Testis (tissue), 3 donors: ENCODE data around the gene SLC4A2. TPM values are rescaled to one million over a fixed set of nuclear protein-coding genes. Genes with fewer than 3 reads are reported as not detected.

Experiments
- DNase-seq: peaks from one replicate; pipeline ENCODE4 v3.0.0-alpha.2; 2019
- H3K27ac ChIP-seq, 2 donors: fragments of 200-600 bp; sonication (generic); one replicate each; pipeline ENCODE4 v1.5.1; 2019
- H3K27me3 ChIP-seq: fragments of 200-600 bp; sonication (generic); one replicate; pipeline ENCODE4 v1.5.1; 2019
- H3K36me3 ChIP-seq: fragments of 200-600 bp; sonication (generic); one replicate; pipeline ENCODE4 v1.5.1; 2017; ENCODE audit warnings: low read depth; ENCODE audit errors: missing control alignments
- H3K4me1 ChIP-seq: fragments of 200-600 bp; sonication (generic); one replicate; pipeline ENCODE4 v1.5.1; 2019
- H3K4me3 ChIP-seq, 2 donors: fragments of 200-600 bp; sonication (generic); one replicate each; pipeline ENCODE4 v1.5.1; 2017 to 2019
- H3K9me3 ChIP-seq: fragments of 200-600 bp; sonication (generic); one replicate; pipeline ENCODE4 v1.5.1; 2017
- POLR2A ChIP-seq: fragments of 450-650 bp; IDR thresholded peaks from one replicate; pipeline ENCODE4 v1.6.1; 2017; ENCODE audit warnings: antibody characterized with exemption, mild to moderate bottlenecking, moderate library complexity
- WGBS, 2 donors: methylation state at CpG; one replicate each; pipeline ENCODE4 v1.1.5; 2018; 5-methylcytosine and 5-hydroxymethylcytosine counted together
- intact Hi-C: fragments of 100-400 bp; cut with DNase I; formaldehyde crosslinking; loops from one replicate; pipeline ENCODE4 v1.15.1; 2023; ENCODE audit warnings: low total_unique reads
- polyA plus RNA-seq: library from polyadenylated mRNA; stranded (reverse); fragments of 350-450 nt; fragmentation: Illumina TruSeq; extraction: RNeasy Lipid Tissue Mini Kit (QIAGEN cat#74804); gene quantifications from one replicate; pipeline ENCODE4 v1.2.3, GENCODE V29; 2014; ENCODE audit warnings: low read depth, low replicate concordance; ENCODE audit not compliant: insufficient read depth
- total RNA-seq, 2 donors: library from RNA; depleted of rRNA; stranded (reverse); fragments of >200 nt; gene quantifications; one replicate each; pipeline ENCODE4 v1.2.3, GENCODE V29; 2016
- TF ChIP-seq, protein P1 (sequence below), 3 experiments: fragments of 450-650 bp in 2 of 3; fragments of 200-600 bp in 1 of 3; sonication (generic) in 1 of 3; IDR thresholded peaks; one replicate each; pipeline ENCODE4 v1.5.1; 2016 to 2019; ENCODE audit warnings: antibody characterized with exemption in 3 of 3, mild to moderate bottlenecking in 2 of 3, moderate library complexity in 1 of 3

The SLC4A2 gene
- total and polyA plus RNA-seq, 3 donors from 2014 or later = 68.9 to 153 (median 147) TPM

DNA sequence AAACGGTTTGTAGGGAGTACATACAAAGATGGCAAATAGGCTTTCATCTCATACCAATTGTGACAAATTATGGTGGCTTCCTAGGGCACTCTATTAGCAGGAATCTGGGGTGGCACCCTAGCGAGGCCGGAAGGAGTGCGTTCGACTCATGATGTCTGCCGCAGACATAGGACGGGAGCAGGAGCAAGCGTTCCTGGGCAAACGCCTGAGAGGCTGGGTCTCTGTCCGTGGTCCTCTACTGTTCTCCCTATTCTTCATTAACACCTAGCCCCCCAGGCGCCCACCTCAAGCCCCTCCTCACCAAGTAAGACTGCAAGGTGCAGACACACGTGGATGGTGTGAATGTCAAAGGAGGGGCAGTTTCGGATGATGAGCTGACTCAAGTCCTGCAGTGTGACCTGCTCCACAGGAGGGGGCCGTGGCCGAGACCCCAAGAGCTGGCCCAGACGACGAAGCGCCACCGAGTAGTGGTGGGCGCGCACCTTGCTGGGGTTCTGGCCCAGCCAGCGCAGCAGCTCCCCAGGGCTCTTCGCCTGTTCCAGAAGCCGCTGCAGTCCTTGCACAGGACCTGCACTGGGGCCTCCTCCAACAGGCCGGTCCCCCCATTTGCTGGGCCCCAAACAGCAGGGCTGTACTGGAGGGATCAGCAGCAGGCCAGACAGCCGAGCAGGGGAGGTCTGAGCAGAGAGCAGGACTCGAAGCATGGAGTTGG lies 20.0 kb downstream of the SLC4A2 start:
- intact Hi-C loops = no loop called here
- Histone ChIP-seq H3K27ac (no peak overlapping the region), H3K9me3 (no peaks in the 10 kb centered on the region), H3K36me3 (no peaks in the 10 kb centered on the region), H3K4me3 (peak overlapping the region in 1 of 2 donors; percentile 90), H3K27me3 (no peaks in the 10 kb centered on the region), H3K4me1 (peaks cover 39% of the 10 kb centered on the region)
- no peak for TF ChIP-seq POLR2A
- TF ChIP-seq, protein P1, sequence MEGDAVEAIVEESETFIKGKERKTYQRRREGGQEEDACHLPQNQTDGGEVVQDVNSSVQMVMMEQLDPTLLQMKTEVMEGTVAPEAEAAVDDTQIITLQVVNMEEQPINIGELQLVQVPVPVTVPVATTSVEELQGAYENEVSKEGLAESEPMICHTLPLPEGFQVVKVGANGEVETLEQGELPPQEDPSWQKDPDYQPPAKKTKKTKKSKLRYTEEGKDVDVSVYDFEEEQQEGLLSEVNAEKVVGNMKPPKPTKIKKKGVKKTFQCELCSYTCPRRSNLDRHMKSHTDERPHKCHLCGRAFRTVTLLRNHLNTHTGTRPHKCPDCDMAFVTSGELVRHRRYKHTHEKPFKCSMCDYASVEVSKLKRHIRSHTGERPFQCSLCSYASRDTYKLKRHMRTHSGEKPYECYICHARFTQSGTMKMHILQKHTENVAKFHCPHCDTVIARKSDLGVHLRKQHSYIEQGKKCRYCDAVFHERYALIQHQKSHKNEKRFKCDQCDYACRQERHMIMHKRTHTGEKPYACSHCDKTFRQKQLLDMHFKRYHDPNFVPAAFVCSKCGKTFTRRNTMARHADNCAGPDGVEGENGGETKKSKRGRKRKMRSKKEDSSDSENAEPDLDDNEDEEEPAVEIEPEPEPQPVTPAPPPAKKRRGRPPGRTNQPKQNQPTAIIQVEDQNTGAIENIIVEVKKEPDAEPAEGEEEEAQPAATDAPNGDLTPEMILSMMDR (IDR thresholded peaks at IDR 0.05) = no peak
- 46 to 60% methylated on average over 21 to 27 of the region's 27 CpGs for WGBS, 2 donors
- DNase-seq = no peak

DNA sequence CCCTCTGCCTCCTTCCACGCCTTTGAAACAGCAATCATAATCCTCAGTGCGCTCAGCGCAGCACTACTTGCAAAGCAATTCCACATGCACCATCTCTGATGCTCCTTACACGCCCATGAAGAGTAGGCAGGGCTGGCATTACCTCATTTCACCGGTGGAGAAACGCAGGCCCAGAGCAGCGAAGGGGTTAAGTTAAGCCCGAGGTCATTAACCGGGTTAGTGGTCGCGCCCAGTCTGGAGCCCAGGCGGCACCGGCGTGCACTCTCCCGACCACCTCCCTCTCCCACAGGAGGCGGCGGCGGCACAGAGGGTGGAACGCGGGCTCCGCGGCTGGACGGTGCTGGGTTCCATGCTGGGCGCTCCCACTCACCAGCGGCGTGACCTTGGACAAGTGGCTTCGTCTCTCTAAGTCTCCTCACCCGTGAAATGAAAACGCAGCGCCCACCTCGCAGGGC lies 20.7 kb downstream of the SLC4A2 start:
- Histone ChIP-seq H3K9me3 (no peaks in the 10 kb centered on the region), H3K4me3 (peak overlapping the region; percentile 81 to 90), H3K27me3 (no peaks in the 10 kb centered on the region), H3K4me1 (peaks cover 39% of the 10 kb centered on the region), H3K36me3 (no peaks in the 10 kb centered on the region), H3K27ac (peak overlapping the region; percentile 94 to 97)
- TF ChIP-seq, protein P1 (IDR thresholded peaks at IDR 0.05) = no peak
- no peak for TF ChIP-seq POLR2A
- 0 to 1% methylated on average over 15 to 31 of the region's 31 CpGs for WGBS, 2 donors
- intact Hi-C loops = no loop called here
- no peak for DNase-seq

DNA sequence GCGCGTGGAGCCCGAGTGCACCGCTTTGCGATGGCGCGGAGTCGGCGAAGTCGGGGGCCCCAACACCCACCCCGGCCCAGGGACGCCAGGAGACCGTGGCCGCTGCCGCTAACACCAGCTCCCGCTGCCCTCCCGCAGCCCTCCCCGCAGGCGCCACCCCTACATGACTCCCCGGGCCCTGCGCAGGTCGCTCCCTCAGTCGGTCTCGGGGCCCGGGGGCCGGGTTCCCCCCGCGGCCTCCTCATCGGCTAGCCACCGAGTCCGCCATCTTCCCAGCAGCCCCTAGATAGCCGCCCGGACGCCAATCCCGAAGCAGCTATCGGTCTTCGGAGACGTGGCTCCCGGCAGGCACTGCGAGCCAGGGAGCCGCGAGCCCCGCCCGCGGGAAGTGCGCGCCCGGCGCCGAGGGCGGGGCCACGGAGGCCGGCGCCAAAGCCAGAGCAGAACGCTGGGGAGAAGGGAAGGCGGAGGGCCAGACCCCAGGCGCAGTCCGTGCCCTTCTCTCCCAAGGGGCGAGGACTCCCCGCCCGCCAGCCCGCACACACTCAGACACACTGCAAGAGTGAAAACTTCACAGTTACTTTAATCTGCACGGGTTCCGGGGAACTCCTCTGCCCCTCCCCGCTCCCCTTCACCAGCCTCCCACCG lies 21.3 kb downstream of the SLC4A2 start, which contains the start of gene FASTK:
Gene FASTK, minus strand, starts transcription at position 288 of the 648 bp plus-strand sequence. Its CDS starts 43 bp downstream, at position 245.
- TF ChIP-seq POLR2A = no peak
- TF ChIP-seq, protein P1 (IDR thresholded peaks at IDR 0.05) = peak in 2 of 3 experiments; percentile 8 to 12
- H3K4me1 ChIP-seq = peaks cover 42% of the 10 kb centered on the region
- WGBS, 2 donors = 0 to 1% methylated on average over 2 to 66 of the region's 66 CpGs
- no peaks in the 10 kb centered on the region for H3K36me3 ChIP-seq
- H3K27me3 ChIP-seq = no peaks in the 10 kb centered on the region
- no peaks in the 10 kb centered on the region for H3K9me3 ChIP-seq
- H3K4me3 ChIP-seq = peak within 1 kb of the TSS; percentile 81 to 90
- intact Hi-C loops = no loop called here
- H3K27ac ChIP-seq = peak within 1 kb of the TSS; percentile 94 to 97
- DNase-seq = peak; percentile 97

DNA sequence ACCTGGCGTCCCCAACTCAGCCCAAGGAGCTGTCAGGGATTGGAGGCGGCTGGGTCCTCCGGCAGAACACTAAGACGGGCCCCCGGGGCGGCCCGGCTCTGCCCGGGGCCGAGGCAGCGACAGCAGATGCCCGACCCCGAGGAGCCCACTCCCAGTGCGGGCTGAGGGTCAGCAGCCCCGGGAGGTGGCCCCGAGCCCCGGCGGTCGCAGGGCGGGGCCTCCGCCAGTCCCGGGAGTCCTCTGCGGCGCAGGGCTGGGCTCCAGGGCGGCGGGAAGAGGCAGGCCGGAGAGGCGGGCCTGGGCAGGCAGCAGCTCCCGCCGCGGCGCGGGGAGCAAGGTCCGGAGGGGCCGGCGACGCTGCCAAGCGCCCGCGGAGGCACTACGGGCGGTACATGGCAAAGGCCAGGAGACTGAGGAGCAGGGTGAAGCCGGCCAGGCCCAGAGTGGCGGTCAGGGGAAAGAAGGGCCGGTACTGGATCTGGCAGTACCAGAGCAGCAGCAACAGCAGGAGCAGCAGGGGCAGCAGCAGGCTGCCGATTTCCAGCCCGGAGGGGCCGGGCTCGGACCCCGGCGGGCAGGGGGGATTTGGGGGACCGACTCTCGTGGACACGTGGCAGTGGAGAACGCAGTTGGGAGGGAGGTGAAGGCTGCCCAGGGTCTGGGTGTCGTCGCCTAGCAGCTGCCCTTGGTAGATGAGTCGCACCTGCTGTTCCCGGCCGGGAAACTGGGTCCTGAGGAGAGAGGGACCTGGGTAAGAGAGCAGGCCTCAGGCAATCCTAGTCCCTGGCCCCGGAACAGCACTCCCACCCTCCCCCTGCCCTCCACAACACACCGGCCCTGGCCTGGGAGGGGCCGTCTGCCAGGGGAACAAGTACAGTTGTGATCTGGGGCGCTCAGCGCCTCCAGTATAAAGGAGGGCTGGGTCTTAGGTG lies 22.0 kb downstream of the SLC4A2 start:
- intact Hi-C loops = no loop called here
- Histone ChIP-seq H3K27me3 (no peaks in the 10 kb centered on the region), H3K9me3 (no peaks in the 10 kb centered on the region), H3K36me3 (no peaks in the 10 kb centered on the region), H3K4me1 (peaks cover 45% of the 10 kb centered on the region), H3K4me3 (peak overlapping the region; percentile 81 to 90), H3K27ac (peak overlapping the region; percentile 94 to 97)
- WGBS, 2 donors = 11 to 20% methylated on average over 19 to 64 of the region's 64 CpGs
- TF ChIP-seq, protein P1 (IDR thresholded peaks at IDR 0.05) = no peak
- TF ChIP-seq POLR2A = no peak
- DNase-seq = no peak
